ENCODE results near the gene MLST8. TPM values are rescaled to one million over a fixed set of nuclear protein-coding genes. Genes with fewer than 3 reads are reported as not detected.
A peak's percentile ranks its signal among the peaks of the same experiment; 100 is the strongest.

The MLST8 gene
- polyA plus RNA-seq, 4 donors = 38.7 to 63.2 (median 46.6) TPM

GRCh38 chr16:2206780-2207433 is 1.7 kb downstream of the MLST8 start:
- no peak for DNase-seq (ENCODE audit: low read depth in 4 of 4, low spot score in 2 of 4)

GRCh38 chr16:2207872-2208271 is 2.6 kb downstream of the MLST8 start:
- DNase-seq (ENCODE audit: low read depth in 4 of 4, low spot score in 2 of 4) = no peak

DNA sequence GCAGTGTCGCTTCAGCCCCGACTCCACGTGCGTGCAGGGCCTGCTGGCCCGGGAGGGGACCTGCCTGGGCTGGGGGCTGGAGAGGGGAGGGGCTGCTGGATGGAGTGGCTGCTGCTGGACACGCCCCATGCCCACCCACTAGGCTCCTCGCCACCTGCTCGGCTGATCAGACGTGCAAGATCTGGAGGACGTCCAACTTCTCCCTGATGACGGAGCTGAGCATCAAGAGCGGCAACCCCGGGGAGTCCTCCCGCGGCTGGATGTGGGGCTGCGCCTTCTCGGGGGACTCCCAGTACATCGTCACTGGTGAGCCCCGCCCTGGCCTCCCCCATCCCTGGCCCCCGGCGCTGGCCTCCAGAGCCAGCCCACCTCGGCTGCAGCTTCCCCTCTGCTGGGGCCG is 3.1 kb downstream of the MLST8 start:
- no peak for DNase-seq (ENCODE audit: low read depth in 4 of 4, low spot score in 2 of 4)

- no peak for DNase-seq (ENCODE audit: low read depth in 4 of 4, low spot score in 2 of 4)
Measured at GRCh38 chr16:2208772-2209171, 3.5 kb downstream of the MLST8 start.

GRCh38 chr16:2209258-2210008 is 4.2 kb downstream of the MLST8 start:
- no peak for DNase-seq (ENCODE audit: low read depth in 4 of 4, low spot score in 2 of 4)

DNA sequence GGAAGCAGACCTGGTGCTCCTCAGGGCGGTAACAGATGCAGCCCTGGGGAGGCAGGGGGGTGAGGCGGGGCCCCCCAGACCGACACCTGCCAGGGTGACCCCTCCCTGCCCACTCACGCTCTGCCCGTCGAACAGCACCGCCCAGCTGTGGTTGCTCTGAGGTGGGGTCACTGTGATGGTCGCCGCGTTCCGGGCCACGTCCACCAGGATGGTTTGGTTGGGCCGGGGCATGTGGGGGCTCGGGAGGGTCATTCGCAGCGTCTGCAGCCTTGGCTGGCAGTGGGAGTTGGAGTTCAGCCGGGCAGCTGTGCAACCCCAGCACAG is 4.7 kb downstream of the MLST8 start:
- no peak for DNase-seq (ENCODE audit: low read depth in 4 of 4, low spot score in 2 of 4)

GRCh38 chr16:2210386-2211365 is 5.4 kb downstream of the MLST8 start, which contains the start of gene BRICD5:
Gene BRICD5, minus strand, starts transcription at chr16:2210863. Its CDS starts 30 bp downstream, at chr16:2210833.
- DNase-seq (ENCODE audit: low read depth in 4 of 4, low spot score in 2 of 4) = no peak

DNA sequence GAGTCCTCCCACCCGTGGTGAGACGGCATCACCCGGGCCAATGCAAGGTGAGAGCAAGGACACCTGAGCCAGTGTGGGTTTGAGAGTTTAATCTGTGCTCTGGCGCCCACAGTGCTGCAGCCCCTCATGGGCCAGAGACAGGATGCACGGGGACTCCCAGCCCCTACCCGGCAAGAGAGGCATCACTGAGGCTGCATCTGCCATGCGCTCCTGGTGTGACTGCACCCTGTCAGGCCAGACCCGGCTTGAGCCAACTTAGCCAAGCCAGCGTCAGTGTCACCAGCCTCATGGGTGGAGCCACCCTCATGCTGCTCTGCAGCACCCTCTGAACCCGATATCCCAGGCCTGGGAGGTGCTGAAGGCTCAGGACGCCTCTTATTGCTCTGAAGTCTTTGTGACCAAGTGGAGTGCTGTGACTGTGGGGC is 6.7 kb downstream of the MLST8 start:
- no peak for DNase-seq (ENCODE audit: low read depth in 4 of 4, low spot score in 2 of 4)

DNA sequence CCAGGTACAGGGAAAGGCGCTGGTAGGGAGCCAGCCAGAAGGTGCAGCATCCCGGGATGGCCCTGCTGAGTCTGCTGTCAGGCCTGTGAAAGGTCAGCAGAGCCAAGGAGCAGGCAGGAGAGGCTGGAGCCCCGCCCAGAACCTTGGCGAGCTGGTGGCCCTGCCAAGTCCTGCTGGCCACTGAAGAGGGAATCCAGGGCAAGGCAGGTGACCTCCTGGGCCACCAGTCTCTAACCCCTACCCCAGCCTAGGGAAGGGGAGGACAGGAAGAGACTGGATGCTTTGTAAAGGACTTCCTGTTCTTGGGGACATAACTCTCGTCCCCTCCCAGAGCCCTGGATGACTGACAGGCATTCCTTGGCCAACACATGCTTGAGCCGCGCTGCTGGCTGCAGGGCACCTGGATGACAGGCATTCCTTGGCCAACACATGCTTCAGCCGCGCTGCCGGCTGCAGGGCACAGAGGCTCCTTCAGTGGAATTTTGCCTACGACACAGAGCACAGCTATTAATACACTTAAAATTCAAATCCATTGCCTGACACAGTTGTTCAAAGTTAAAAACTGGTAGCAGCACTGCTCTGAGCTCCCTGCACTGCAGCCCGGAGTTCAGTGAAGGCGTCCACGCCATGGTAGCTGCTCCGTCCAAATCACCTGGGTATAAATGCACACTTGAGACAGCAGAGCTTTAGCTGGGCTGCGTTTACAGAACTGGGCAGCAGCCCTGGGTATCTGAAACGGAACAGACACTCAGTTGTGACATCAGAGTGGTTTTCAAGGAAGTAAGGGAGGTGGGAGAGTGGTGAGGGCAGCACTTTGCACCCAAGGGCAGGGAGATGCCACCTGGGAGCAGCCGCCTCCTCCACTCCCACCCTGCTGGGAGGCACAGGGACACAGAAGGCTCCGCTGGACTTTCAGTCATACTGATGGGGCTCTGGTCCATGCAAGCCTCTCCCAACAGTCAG is 7.4 kb downstream of the MLST8 start:
- DNase-seq (ENCODE audit: low read depth in 4 of 4, low spot score in 2 of 4) = no peak

GRCh38 chr16:2213817-2214718 is 8.8 kb downstream of the MLST8 start:
- DNase-seq (ENCODE audit: low read depth in 4 of 4, low spot score in 2 of 4) = no peak

DNA sequence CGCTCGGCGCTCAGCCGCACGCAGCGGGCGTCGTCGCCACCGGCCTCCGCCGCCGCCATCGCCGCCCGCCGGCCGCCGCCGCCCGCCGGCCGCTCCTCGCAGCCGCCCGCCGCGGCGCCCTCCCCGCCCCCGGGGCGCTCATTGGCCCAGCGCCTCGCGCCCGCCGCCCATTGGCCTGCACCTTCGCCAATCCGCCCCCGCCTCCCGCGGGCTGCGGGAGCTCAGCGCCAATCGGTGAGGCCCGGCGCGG is 9.4 kb downstream of the MLST8 start, which contains the start of gene PGP:
Gene PGP, minus strand, starts transcription at position 122 of the 250 bp plus-strand sequence. Its CDS starts 63 bp downstream, at position 59.
- no peak for DNase-seq (ENCODE audit: low read depth in 4 of 4, low spot score in 2 of 4)

GRCh38 chr16:2216330-2216729 is 11.1 kb downstream of the MLST8 start:
- DNase-seq (ENCODE audit: low read depth in 4 of 4, low spot score in 2 of 4) = no peak

DNA sequence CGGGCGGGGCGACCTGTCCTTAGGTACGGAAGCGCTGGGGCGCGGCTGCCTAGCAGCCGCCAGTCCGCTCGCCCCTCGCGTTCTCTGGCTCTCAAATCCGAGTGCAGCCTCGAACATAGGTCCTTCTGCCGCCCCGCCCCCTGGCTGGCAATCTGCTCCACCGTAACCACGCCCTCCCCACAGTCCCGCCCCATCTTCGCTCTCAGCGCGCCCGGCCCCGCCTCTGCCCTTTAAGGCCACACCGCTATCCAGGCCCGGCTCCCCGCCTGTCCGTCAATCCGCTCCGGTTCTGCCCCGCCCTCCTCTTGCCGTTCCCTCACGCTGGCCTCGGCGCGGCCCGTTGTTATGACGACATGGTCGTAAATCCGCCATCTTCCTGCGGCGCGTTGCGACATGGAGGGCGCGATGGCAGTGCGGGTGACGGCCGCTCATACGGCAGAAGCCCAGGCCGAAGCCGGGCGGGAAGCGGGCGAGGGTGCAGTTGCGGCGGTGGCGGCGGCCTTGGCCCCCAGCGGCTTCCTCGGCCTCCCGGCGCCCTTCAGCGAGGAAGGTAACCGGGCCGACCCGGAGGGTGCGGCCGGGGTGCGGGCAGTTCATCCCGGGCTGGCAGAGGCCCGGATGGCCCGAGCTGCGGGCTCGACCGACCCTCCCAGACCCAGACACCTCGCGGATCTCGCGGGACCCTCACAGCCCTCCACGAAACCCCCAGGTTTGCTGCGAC is 18.1 kb downstream of the MLST8 start, which contains the start of gene E4F1:
Gene E4F1, plus strand, starts transcription at position 371 of the 721 bp plus-strand sequence. Its CDS starts 23 bp downstream, at position 394.
- peak; percentile 85 to 98 (median 94) for DNase-seq (ENCODE audit: low read depth in 4 of 4, low spot score in 2 of 4)

- no peak for DNase-seq (ENCODE audit: low read depth in 4 of 4, low spot score in 2 of 4)
Measured at GRCh38 chr16:2223942-2224486, 18.8 kb downstream of the MLST8 start.

DNA sequence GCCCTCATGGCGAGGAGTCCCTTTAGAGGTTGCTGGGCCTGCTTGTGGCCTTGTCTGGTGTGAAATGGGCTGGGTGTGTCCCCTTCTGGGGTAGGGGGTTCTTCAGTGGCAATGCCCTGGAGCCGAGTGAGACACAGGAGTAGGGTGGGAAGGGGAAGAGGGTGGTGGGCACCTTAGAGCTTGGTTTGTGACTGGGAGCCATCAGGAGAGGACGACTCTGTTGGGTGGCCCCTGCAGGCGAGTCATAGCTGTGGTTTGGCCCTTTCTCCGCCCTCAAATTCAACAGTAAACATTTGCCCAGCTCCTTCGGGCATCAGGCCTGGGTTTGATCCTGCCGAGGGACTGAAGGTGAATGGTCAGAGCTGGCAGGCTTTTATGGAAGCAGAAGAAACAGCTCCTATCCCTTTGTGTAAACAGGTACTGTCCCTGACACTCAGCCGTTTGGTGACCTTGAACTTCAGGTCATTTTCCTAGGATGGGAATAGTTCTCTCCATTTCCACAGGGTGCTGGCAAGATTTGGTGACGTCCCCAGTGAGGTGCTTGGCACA is 21.1 kb downstream of the MLST8 start:
- no peak for DNase-seq (ENCODE audit: low read depth in 4 of 4, low spot score in 2 of 4)

DNA sequence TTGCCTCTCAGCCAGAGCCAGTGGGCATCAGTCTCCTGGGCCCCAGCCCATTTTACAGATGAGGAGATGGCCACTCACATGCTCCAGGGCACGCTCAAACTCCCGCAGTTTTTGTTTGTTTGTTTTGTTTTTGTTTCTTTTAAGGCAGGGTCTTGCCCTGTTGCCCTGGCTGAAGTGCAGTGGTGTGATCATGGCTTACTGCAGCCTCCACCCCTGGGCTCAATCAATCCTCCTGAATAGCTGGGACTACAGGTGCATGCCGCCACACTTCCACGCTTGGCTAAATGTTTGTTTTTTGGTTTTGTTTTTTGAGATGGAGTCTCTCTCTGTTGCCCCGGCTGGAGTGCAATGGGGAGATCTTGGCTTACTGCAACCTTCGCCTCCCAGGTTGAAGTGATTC is 21.7 kb downstream of the MLST8 start:
- no peak for DNase-seq (ENCODE audit: low read depth in 4 of 4, low spot score in 2 of 4)

- no peak for DNase-seq (ENCODE audit: low read depth in 4 of 4, low spot score in 2 of 4)
Measured at GRCh38 chr16:2228161-2228824, 23.0 kb downstream of the MLST8 start.

Measured in left renal cortex interstitium (tissue), 4 donors.